Stimulated activated CD4-positive, alpha-beta T cell treated with anti-CD3 and anti-CD28 coated beads, Interleukin-15, amount 100 ng/mL, for 24 hours (primary cell): ENCODE measurements around the gene TMA7B.
A peak's percentile ranks its signal among the peaks of the same experiment; 100 is the strongest.

Source experiments
- DNase-seq: peaks from one replicate; pipeline ENCODE4 v3.0.0-alpha.2; 2020

TMA7B gene

DNA sequence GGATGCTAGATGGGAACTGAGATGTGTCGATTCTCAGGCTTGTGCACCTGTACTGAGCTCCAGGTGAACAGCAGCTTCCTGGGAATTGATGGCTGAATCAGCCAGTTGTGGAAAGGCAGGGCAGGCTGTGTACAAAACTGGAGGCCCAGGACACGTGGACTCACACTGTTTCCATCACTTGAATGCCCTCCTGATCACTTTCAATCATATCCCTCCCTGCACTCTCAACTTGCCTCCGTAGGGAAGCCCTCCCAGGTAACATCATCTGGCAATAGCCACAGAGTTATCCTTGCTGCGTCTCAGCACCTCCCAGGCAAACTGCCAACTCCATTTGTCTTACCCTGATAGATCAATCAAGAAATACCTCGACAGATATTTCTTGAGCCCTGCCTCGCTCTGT lies 44.6 kb downstream of the TMA7B start:
- no peak for DNase-seq

DNA sequence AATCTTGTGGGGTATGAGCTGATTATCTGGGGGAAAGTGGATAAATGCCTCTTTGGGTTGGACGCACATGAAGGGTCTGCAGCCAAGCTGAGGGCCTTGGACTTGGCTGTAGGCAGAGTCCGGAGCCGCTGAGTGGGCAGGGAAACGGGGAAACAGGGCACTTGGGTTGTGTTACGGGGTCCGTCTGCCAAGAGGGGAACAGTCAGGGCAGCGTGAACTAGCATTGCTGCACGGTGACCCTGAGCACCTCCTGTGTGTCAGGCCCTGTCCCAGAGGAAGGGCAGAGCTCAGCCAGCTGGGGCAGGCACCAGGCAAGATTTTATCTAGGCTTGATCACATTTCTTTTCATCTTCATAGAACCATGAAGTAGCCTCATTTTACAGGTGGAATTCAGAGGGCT lies 46.4 kb downstream of the TMA7B start:
- no peak for DNase-seq

DNA sequence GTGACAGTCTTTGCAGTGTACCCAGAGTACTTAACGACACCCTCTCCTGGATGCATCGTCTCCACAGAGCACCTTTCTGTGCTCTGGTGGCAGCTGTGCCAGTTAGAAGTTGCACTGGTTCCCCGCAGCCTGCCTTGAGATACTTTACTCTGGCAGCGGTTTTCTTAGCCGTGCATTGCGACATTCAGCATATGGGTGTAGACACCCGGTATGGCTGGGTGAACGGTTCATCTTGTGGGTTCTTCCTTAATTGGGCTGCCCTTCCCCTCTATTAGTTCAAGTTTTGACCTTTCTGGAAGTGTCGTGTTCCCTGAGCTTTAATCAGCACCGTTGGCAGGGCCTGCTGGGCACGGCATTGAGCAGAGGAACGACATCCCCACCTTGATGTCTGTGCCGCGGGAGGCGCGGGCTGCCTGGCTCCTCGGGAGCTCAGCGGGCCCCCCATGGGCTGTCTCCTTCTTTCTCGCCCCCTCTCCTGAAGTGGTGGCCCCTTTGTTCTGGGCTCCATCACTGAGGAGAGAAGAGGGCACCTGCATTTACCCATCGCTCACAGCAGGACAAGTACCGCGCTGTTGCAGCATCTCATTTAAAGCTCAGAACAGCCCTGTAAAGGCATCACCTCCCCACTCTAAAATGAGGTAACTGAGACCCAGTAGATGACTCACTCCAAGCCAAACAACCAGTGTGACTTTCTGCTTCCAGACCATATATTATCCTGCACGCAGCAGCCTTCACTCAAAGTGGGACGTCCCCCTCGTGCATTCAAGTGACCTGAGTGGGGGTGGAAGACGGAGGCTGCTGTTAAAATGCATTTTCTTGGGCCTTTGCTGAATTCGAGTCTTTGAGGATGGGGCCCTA lies 47.9 kb downstream of the TMA7B start:
- no peak for DNase-seq

DNA sequence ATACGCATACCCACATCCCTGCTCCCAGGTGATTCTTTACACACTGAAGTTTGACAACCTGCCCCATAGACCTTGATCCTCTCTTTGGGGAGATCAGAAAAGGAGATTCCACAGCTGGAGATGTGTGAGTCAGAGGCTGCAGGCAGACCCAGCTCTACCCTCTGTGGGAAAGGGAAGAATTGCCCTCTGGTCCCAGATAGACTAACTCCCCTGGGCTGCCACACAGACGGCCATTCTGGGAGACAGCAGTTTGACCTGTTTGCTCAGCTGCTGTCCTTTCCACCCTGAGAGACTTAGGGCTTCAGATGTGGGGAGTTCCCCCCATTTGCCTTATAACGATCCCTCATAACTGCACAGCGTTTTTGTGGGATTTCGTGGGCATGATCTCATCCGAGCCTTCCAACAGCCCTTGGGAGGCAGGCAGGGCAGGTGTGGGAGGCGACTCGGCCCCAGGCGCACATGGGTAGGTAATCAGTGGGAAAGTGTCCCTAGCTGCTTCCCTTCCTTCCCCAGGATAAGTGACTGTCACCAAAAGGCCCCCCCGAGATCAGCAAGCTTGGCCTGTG lies 48.6 kb downstream of the TMA7B start:
- no peak for DNase-seq

DNA sequence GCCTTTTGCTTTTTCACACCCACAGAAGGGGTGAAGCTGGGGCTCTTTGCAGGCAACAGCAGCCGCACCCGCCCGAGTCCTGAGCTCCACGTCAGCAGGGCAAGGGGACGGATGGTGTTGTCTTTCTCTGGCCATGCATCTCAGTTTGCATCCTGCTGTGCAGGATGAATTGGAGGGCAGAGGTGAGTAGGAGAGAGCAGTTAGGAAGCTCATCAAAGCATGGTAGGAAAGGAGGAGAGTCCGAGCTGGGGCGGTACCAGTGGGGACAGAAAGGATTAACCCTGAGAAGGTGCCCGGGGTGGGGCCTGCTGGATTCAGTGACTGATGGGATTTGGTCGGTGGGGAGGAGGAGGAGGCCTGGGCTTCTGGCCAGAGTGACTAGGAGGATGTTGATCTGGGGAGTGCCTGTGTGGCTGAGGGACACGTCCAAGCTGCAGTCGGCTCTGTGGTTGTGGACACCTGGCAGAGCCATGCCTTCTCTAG lies 49.1 kb downstream of the TMA7B start:
- DNase-seq, result no peak

DNA sequence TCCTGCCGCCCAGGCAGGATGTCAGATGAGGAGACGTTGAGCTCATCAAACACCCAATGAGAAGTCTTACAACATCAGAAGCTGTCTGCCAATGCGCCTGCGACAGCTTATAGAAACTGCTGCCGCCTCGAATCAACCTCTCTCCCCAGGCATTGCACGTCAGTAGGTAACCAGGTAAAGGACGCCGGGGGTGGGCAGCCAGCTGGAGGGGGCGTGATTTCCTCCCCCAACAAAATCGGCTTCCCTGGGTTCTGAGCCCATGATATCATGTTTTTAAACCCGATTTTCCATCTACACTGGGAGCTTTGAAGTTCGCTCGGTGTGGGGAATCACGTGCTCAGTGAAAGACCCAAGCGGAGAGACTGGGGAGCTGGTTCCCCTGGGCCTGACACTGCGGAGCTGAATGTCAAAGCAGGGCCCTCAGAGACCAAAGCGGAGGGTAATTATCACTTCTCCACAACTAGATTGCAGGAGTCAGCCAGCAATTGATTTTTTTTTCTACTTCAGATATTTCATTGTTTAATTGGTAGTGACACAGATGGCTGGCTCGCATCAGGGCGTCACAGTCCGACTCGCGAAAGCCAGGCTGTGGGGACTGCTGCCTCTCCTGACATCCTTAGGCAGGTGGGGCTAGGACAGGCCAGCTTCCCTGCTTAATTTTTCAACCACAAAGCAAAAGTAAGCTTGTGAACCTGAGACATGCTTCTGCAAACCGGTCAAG lies 49.9 kb downstream of the TMA7B start:
- peak; percentile 34 for DNase-seq

DNA sequence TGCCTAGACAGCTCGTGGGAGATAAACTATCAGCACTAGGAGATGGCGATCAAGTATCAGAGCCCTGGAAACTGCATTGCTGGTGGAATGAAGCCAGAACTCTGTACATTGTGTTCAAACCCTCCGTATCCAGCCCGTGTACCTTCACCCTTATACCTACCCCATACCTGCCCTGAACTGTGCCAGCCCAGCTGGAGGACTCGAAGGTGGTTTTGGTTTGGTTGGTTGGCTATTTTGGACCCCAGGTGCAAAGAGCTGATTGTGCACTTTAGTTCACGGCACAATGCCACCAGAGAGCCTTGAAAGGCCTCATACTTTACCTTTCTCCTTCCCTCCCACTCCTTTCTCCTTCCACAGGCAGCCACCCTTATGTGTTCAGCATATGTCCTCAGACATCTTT lies 50.5 kb downstream of the TMA7B start:
- no peak for DNase-seq
